ENCODE data around the gene MYO18B. TPM values are rescaled to one million over a fixed set of nuclear protein-coding genes. Genes with fewer than 3 reads are reported as not detected.

Gene MYO18B
- total and polyA plus RNA-seq, 2 donors (not counting 1 experiment from before 2014, with no cell fraction given) = 0.15 TPM; not detected in 1

- H3K27ac Mint-ChIP-seq = no peak overlapping the region
- no peak for TF ChIP-seq CTCF (IDR thresholded peaks at IDR 0.05)
- Histone ChIP-seq H3K36me3 (replicated peaks in 1 of 2; ENCODE audit: control extremely low read depth in 1 of 2, control insufficient read depth in 1 of 2, extremely low read depth in 1 of 2, insufficient read depth in 2 of 2, low read length in 1 of 2) (peaks cover 3 to 33% of the 10 kb centered on the region in 2 experiments), H3K9me3 (ENCODE audit: control extremely low read depth in 1 of 3, control insufficient read depth in 2 of 3, insufficient read depth in 1 of 3, low read length in 2 of 3) (no peaks in the 10 kb centered on the region), H3K4me2 (replicated peaks; ENCODE audit: low read depth, low read length, poor library complexity, severe bottlenecking) (no peak overlapping the region), H2AFZ (ENCODE audit: insufficient read depth, low read depth, low read length, poor library complexity, severe bottlenecking) (no peak overlapping the region), H3K4me3 (ENCODE audit: control extremely low read depth in 1 of 5, extremely low read depth in 1 of 5, insufficient read depth in 1 of 5, low read depth in 2 of 5, low read length in 4 of 5) (no peak overlapping the region), H3K27me3 (replicated peaks in 1 of 4; ENCODE audit: control extremely low read depth in 1 of 4, control insufficient read depth in 3 of 4, insufficient read depth in 4 of 4, low read length in 3 of 4) (no peaks in the 10 kb centered on the region), H3K79me2 (ENCODE audit: control insufficient read depth, insufficient read depth, low read length) (no peaks in the 10 kb centered on the region), H3K9ac (ENCODE audit: low read length) (no peak overlapping the region), H3K4me1 (ENCODE audit: control insufficient read depth in 2 of 2, insufficient read depth in 2 of 2, low read length in 2 of 2) (no peaks in the 10 kb centered on the region), H3K27ac (ENCODE audit: low read length in 2 of 2) (no peak overlapping the region), H4K20me1 (ENCODE audit: control insufficient read depth, insufficient read depth, low read length, poor library complexity, severe bottlenecking) (no peaks in the 10 kb centered on the region)
- H3K4me1 Mint-ChIP-seq = peaks cover 8% of the 10 kb centered on the region
- no CpG with 5 or more reads among the region's 4 CpGs for WGBS (ENCODE audit: insufficient coverage)
- no peaks in the 10 kb centered on the region for H3K27me3 Mint-ChIP-seq
- no peaks in the 10 kb centered on the region for H3K9me3 Mint-ChIP-seq (ENCODE audit: insufficient read depth)
- ChIA-PET CTCF (interaction anchor here (0.7 to 3.0 kb wide), 3 partner anchors 11 to 264 kb away, joined by 3 to 11 read pairs (median 7); no protein-coding TSS in a partner anchor), POLR2A (no interaction called here)
- ATAC-seq (ENCODE audit: low read depth) (no peak), DNase-seq (no peak)
- intact Hi-C loops (cut with micrococcal nuclease) = no loop called here
- no peak overlapping the region for H3K4me3 Mint-ChIP-seq
These were observed 15.7 kb upstream of the MYO18B start for GRCh38 chr22:25726241-25726640.

GRCh38 chr22:25728071-25728470, 13.9 kb upstream of the MYO18B start:
- CTCF ChIA-PET = no interaction called here
- Histone ChIP-seq H3K27ac (ENCODE audit: low read length in 2 of 2) (no peak overlapping the region), H3K4me1 (ENCODE audit: control insufficient read depth in 2 of 2, insufficient read depth in 2 of 2, low read length in 2 of 2) (no peaks in the 10 kb centered on the region), H3K79me2 (ENCODE audit: control insufficient read depth, insufficient read depth, low read length) (no peaks in the 10 kb centered on the region), H2AFZ (ENCODE audit: insufficient read depth, low read depth, low read length, poor library complexity, severe bottlenecking) (no peak overlapping the region), H4K20me1 (ENCODE audit: control insufficient read depth, insufficient read depth, low read length, poor library complexity, severe bottlenecking) (no peaks in the 10 kb centered on the region), H3K9ac (ENCODE audit: low read length) (no peak overlapping the region), H3K9me3 (ENCODE audit: control extremely low read depth in 1 of 3, control insufficient read depth in 2 of 3, insufficient read depth in 1 of 3, low read length in 2 of 3) (no peaks in the 10 kb centered on the region), H3K4me3 (ENCODE audit: control extremely low read depth in 1 of 5, extremely low read depth in 1 of 5, insufficient read depth in 1 of 5, low read depth in 2 of 5, low read length in 4 of 5) (no peak overlapping the region), H3K36me3 (replicated peaks in 1 of 2; ENCODE audit: control extremely low read depth in 1 of 2, control insufficient read depth in 1 of 2, extremely low read depth in 1 of 2, insufficient read depth in 2 of 2, low read length in 1 of 2) (peaks cover 3 to 16% of the 10 kb centered on the region in 2 experiments), H3K27me3 (replicated peaks in 1 of 4; ENCODE audit: control extremely low read depth in 1 of 4, control insufficient read depth in 3 of 4, insufficient read depth in 4 of 4, low read length in 3 of 4) (no peaks in the 10 kb centered on the region), H3K4me2 (replicated peaks; ENCODE audit: low read depth, low read length, poor library complexity, severe bottlenecking) (no peak overlapping the region)
- Mint-ChIP-seq H3K27ac (no peak overlapping the region), H3K27me3 (no peaks in the 10 kb centered on the region), H3K4me3 (no peak overlapping the region), H3K9me3 (ENCODE audit: insufficient read depth) (no peaks in the 10 kb centered on the region), H3K4me1 (peaks cover 8% of the 10 kb centered on the region)
- intact Hi-C loops (cut with micrococcal nuclease) = no loop called here
- WGBS (ENCODE audit: insufficient coverage) = 95% methylated on average over 6 of the region's 7 CpGs
- no peak for DNase-seq
- ATAC-seq (ENCODE audit: low read depth) = no peak
- no peak for TF ChIP-seq CTCF (IDR thresholded peaks at IDR 0.05)
- no peak for TF ChIP-seq EZH2 (IDR thresholded peaks at IDR 0.05; ENCODE audit: borderline replicate concordance, insufficient read depth, low read depth, low read length, poor library complexity, severe bottlenecking)
- POLR2A ChIA-PET = no interaction called here
